HG03103 (cell line): ENCODE results near the gene EID2.
A peak's percentile ranks its signal among the peaks of the same experiment; 100 is the strongest.

ENCODE experiments used
- ATAC-seq: cut with Tn5 transposase; IDR thresholded peaks from one replicate; pipeline ENCODE4 v1.9.1; 2021; ENCODE audit warnings: low read depth; ENCODE audit not compliant: unreplicated experiment

The EID2 gene, protein sequence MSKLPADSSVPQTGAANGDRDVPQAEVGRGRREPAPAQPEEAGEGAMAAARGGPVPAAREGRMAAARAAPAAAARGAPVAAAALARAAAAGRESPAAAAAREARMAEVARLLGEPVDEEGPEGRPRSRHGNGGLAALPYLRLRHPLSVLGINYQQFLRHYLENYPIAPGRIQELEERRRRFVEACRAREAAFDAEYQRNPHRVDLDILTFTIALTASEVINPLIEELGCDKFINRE

DNA sequence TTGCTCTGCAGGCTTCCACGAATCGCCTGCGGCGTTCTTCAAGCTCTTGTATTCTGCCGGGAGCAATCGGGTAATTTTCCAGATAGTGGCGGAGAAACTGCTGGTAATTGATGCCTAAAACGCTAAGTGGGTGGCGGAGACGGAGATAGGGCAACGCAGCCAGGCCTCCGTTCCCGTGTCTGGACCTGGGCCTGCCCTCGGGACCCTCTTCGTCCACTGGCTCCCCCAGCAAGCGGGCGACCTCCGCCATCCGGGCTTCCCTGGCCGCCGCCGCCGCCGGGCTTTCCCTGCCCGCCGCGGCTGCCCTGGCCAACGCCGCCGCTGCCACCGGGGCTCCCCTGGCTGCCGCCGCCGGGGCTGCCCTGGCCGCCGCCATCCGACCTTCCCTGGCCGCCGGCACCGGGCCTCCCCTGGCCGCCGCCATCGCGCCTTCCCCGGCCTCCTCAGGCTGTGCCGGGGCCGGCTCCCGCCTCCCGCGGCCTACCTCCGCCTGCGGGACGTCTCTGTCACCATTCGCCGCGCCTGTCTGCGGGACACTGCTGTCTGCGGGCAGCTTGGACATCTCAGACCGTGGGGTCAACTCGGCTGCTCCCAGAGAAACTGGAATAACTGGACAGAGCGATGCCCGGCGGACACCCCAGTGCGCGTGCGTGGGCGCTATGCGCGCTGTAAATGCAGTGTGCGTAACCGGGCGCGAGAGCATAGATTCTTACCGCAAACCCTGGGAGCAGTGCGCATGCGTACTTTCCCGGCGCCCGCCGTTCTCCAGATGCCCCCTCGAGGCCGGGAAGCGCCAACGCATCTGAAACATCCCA is at the start of gene EID2:
Gene EID2, minus strand, starts transcription at position 644 of the 815 bp plus-strand sequence. Its CDS starts 82 bp downstream, at position 562.
- peak; percentile 86 for ATAC-seq

GRCh38 chr19:39588066-39588465 is 48.1 kb upstream of the EID2 start:
- ATAC-seq: no peak

- ATAC-seq: no peak
These were observed 47.5 kb upstream of the EID2 start for GRCh38 chr19:39587496-39587895.

DNA sequence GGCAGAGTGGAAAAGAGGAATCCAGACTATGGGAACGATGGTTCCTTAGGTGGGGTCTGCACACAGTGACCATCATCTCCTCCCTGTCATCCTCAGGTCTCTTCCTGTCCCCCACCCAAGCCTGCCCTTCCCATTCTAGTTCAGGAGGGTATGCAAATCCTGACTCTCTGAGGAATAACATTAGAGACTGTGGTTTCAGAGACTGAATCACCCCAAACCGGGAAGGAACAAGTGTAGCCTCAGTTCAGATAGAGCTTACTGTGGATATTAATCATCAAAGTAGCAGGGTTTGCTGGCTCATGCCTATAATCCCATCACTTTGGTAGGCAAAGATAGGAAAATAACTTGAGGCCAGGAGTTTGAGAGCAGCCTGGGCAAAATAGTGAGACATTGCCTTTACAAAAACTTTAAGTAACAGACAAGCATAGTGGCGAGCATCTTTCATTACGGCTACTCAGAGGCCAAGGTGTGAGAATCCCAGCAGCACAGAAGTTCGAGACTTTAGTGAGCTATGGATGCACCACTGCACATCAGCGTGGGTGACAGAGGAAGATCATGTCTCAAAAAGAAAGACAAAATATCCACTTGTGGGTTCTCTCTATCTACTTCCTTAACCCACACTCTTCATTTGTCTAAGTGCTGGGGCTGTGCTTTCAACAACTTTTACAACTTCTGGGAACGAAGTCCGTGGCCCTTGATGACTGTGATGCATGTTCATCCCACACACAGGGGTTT is 43.1 kb upstream of the EID2 start:
- ATAC-seq: no peak

DNA sequence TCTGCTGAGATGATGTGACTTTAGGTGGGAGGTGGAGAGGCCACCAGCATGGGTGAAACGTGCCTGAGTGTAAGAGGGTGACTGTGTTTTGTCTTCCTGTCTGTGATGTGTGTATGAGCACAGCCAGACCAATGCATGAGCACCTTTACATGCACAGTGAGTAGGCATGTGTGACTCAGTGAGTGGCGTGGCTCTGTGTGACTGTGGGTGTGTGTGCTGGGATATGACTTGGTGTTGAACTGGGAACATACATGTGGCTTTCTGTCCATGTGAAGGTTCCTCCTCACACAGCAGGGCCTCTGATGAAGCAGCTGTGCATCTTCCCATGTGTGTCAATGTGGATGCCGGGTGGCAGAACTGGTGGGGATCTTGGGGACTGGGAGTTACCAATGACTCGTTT is 42.5 kb upstream of the EID2 start:
- ATAC-seq: no peak

GRCh38 chr19:39568604-39569003 is 28.6 kb upstream of the EID2 start:
- no peak for ATAC-seq

GRCh38 chr19:39566064-39566463 is 26.1 kb upstream of the EID2 start:
- ATAC-seq: no peak

DNA sequence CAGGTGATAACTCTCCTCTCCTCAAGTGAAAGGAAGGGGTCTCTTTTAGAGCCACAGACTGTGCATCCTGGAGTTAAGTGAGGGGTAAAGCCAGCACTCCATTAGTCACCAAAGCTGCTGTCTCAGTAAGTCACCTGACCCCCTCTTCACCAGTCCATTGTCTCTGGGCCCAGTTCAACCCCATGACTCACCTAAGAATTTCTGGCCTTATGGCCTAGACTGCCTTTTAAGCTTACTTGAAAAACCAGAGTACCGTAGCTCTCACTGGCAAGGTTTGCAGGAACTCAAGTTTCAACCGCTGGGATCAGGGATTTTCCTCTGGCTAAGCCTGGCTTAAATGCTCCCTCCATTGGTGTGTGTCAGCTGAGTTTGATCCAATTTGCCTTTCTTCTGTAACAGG is 23.4 kb upstream of the EID2 start:
- no peak for ATAC-seq

GRCh38 chr19:39558624-39559117 is 18.7 kb upstream of the EID2 start:
- no peak for ATAC-seq

- ATAC-seq: no peak
These were observed 18.1 kb upstream of the EID2 start for GRCh38 chr19:39557811-39558623.

DNA sequence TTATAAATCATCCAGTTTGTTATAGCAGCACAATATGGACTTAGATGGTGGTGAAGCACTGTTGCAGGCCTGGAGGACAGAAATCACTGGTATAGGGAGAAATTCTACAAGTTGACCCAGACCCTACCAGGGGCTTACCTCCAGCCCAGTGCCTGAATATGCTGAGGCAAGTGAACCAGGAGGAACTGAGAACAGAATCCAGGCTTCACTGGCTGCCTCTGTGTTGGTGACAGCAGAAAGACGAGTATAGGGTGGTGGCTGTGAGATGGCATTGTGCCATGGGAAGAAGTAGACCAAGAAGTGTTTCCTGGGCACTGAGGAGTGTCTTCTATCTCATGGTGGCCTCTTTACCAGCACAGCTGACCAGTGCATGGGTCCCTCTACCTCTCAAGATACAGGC is 15.9 kb upstream of the EID2 start:
- no peak for ATAC-seq

DNA sequence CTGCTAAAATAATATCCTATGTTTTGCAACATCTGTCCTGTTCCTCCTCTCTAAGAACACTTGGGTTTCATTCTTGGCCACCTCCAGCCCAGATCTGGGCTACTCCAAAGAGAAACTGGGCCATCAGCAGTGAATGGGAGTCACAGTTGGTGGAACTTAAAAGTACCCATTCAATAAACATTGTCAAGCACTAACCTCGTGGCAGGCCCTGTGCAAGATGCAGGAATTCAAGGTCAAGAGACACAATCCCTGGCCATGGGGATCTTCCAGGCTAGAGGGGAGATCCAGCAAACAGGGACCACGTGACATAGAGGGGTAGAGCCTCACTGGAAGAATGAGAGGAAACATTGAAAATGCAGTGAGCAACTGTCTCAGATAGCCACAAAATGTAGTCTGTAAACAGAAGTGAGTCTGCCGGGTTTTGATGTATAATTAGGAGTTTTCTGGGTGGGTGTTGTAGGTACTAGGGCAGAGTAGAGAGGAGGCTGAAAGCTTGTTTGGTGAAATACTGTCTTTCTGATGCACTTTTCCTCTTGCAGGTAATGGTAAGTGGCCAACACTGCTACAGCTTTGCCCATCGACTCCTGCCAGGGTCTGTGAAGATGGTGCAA is 14.8 kb upstream of the EID2 start:
- ATAC-seq: no peak

GRCh38 chr19:39553082-39553652 is 13.2 kb upstream of the EID2 start:
- ATAC-seq: no peak

DNA sequence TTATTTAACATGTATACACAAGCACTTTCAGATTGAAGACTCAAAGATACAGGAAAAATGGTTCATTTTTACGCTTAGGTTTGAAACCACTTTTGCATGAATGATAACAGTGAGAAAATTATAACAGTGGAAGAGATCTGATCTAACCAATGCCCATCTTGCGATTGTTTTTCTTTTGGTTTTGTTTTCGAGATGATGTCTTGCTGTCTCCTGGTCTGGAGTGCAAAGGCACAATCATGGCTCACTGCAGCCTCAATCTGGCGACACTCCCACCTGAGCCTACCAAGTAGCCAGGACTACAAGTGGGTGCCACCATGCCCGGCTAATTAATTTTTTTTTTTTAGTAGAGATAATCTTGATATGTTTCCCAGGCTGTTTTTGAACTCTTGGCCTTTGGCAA is 10.2 kb upstream of the EID2 start:
- no peak for ATAC-seq

GRCh38 chr19:39546599-39546998 is 6.6 kb upstream of the EID2 start:
- no peak for ATAC-seq

DNA sequence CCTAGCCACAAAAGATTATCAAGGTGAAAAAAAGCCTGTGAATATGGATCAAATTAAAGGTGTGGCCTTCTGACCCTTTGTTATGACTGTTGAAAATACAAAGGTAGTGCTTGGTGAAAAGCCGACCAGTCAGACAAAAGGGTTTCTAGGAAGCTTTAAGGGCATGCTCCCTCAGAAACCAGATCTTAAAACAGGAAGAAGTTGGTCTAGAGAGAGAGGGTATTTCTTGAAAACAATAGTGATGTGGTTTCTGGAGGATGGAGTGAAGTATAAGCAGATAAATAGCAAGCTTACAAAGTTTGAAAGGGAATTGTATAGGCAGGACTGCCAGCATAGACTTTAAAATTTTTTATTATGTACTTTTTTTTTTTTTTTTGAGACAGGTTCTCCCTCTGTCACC is 5.0 kb upstream of the EID2 start:
- no peak for ATAC-seq

DNA sequence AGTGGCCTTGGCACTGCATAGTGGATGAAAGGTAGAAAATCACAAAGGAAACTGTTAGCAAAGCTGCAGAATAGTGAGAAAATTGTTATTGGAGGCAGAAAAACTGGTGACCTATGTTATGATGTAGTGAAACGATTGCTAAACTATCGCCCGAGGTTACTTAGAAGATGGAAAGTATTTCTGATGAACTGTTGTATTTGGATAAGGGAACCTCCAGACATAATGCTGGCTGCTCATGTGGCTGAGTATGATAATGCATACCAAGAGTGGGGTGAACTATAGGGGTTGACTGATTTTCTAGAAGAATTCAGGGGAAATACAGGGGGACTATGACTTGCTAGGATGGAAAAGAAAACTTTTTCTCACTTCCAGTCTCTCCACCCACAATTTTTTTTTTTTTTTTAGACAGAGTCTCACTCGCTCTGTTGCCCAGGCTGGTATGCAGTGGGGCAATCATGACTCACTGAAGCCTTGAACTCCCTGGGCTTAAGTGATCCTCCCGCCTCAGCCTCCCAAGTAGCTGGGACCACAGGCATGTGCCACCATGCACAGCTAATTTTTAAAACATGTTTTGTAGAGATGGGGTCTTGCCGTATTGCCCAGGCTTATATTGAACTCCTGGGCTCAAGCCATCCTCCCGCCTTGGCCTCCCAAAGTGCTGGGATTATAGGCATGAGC is 4.4 kb upstream of the EID2 start:
- ATAC-seq: no peak

DNA sequence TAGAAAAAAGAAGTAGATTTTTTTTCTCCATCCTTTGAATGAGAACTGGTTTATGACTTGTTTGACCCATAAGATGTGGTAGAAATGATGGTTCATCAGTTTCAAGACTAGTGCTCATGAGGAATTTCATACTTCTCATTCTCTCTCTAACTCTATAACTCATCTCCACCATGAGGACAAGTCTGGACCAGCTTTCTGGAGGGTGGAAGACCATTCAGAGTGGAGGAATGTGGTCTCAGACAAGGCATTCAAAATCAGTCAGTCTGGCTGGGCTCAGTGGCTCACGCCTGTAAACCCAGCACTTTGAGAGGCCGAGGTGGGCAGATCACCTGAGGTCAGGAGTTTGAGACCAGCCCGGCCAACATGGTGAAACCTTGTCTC is 3.5 kb upstream of the EID2 start:
- ATAC-seq: no peak

- no peak for ATAC-seq
These were observed 2.2 kb upstream of the EID2 start for GRCh38 chr19:39542206-39542605.
